Activated CD4-positive, alpha-beta T cell treated with anti-CD3 and anti-CD28 coated beads, Interleukin-2, Interleukin-6, amounts not matched to agents 100 ng/mL and 50 ng/mL, durations not matched to agents 16 hours and 8 hours (primary cell): ENCODE measurements around the gene BOLA2B.
"Not testable (repeated sequence)": the region's sequence is repeated elsewhere in the genome, so short reads cannot be mapped to it uniquely, and the experiment has no call there.

Experiments
- DNase-seq: peaks from one replicate; pipeline ENCODE4 v3.0.0-alpha.2; 2020

Gene BOLA2B

DNA sequence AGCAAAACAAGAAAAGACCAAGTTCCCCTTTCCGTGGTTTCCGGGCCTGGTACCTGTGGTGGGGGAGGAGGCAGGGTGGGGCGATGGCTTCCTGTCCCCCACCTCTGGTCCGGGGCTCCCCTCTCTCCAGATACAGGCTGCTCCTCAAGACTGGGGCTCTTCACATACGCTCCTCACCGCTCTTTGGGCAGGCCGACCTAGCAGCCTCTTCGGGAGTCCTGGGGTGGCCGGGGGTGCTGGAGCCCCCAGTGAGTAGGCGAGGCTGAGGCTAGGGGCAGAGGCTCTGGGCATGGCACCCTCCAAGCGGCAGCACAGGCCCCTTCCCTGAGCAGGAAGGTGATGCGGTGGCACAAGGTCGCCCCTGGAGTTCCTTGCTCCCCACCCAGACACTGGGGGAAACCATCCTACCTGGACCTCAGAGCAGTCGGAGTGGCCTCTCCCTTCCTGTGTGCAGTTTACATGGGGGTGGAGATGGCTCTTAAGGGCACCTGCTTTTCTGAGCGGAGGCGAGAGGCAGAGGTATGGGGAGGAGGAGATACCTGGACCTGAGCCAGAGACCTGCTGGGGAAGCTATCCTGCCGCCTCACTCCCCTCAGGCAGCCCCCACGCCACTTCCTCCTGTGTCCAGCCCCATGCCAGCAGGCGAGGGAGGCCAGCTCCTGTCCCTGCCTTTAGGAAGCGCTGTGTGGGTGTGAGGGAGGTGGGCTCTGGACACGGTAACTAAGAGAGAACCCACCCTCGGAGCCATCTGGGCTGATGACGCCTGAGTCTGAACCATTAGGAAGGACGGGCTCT, 9.2 kb downstream of the BOLA2B start:
- DNase-seq: peak; percentile 89

DNA sequence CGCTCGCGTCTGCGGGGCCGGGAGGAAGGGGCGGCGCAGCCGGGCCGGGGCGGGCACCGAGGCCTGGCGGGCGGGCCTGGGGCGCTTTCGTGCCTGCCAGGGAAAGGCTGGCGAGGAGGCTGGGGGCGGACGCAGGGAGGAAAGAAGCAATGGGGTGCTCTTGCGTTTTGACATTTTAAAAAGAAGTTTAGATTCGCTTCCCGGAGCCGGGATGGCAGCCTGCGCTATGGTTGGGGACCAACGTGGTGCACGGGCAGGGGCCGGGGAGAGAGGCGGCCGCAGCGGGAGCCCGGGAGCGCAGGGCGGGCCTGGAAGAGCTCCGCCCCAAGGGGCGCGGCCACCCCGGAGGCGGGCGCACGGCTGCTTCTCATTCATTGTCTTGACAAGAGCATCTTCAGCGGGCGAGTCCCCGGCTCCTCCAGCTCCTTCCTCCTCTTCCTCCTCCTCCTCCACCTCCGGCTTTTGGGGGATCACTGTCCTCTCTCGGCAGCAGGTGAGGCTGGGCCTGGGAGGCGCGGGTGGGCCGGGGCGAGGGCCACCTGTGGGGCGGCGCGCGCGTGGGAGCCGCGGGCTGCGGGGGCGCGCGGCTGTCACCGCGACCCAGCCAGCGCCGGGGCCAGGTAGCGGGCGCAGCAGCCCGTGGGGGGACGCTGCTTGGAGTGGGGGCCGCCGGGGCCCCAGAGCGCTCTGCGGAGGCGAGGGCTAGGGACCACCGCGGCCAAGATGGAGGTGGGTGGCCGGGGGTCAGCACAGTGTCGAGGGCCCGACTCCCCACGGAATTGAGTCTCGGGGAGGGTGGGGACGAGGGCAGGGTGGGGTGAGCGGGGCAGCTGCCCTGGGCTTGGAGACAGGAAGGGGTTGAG, 10.0 kb downstream of the BOLA2B start, which contains the start of gene CORO1A:
CORO1A (plus strand) TSS at position 370 of the 863 bp plus-strand sequence. CDS start 1,608 bp downstream, outside the sequence.
- DNase-seq: peak; percentile 94

DNA sequence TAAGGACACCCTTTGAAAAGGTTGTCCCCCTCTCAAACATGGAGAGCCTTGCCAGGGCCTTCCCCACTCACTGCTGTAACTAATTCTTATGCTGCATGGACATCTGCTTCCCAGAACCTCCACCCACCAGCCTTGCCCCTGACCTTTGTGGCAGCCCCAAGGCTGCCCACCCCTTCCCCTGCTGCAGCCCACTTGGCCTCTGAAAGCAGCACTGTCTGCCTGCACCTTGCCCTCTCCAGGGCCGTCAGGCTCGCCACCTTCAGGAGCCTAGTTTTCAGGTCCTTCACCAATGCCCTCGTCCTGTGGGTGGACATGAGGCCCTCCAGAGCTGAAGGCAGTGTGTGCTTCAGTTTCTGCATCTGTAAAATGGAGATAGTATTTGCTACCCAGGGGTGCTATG, 12.7 kb downstream of the BOLA2B start:
- no peak for DNase-seq

DNA sequence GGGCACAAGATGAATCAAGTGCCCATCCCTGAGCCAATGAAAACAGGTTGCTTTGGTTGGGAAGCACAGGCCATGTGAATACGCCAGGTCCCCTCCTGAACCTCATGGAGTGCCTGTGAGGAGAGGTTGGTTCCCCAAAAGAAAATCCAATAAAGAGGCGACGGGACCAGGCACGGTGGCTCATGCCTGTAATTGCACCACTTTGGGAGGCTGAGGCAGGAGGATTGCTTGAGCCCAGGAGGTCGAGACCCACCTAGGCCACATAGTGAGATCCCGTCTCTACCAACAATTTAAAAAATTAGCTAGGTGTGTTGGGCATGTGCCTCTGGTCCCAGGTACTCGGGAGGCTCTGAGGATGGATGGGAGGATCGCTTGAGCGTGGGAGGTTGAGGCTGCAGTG, 13.5 kb downstream of the BOLA2B start:
- no peak for DNase-seq

DNA sequence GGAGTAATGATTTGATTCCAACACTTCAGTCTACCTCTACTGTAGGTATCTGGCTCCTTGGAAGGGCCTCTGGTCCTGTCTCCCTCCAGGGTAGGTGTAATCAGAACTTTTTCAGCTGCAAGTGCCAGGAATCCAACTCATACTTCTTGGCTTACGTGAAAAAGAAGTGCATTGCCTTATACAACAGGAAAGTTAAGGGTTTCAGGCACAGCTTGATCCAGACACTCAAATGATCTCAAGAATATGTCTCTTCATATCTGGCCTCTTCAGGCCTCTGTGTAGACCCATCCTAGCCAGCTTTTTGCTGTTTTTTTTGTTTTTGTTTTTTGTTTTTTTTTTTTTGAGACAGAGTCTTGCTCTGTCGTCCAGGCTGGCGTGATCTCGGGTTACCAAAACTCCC, 14.3 kb downstream of the BOLA2B start:
- DNase-seq: no peak

DNA sequence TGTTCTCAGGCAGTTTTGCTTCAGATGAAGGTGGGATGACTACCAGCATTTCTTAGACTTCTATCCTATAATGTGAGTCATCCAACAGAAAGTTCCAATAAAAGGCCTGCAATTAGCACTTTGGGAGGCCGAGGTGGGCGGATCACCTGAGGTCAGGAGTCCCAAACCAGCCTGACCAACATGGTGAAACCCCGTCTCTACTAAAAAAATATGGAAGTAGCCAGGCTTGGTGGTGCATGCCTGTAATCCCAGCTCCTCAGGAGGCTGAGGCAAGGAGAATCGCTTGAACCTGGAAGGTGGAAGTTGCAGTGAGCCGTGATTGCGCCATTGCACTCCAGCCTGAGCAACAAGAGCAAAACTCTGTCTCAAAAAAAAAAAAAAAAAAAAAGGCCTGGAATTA, 16.6 kb downstream of the BOLA2B start:
- not testable (repeated sequence) for DNase-seq

DNA sequence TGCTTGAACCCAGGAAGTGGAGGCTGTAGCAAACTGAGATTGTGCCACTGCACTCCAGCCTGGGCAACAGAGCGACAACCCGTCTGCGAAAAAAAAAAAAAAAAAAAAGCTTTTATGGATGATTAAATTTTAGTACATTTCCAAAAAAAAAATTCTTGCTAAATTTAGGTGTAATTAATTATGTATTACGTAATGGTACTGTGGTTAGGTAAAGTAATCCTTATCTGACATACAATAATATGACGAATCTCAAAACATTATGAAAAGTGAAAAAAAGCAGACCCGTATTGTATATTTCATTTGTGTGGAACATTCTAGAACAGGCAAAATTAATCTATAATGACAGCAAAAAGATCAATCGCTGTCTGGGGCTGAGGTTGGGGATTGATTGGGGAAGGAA, 20.4 kb downstream of the BOLA2B start:
- no peak for DNase-seq

DNA sequence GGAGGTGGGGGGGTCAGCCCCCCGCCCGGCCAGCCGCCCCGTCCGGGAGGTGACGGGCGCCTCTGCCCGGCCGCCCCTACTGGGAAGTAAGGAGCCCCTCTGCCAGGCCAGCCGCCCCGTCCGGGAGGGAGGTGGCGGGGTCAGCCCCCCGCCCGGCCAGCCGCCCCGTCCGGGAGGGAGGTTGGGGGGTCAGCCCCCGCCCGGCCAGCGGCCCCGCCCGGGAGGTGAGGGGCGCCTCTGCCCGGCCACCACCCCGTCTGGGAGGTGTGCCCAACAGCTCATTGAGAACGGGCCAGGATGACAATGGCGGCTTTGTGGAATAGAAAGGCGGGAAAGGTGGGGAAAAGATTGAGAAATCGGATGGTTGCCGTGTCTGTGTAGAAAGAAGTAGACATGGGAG, 23.3 kb downstream of the BOLA2B start:
- DNase-seq: not testable (repeated sequence)

DNA sequence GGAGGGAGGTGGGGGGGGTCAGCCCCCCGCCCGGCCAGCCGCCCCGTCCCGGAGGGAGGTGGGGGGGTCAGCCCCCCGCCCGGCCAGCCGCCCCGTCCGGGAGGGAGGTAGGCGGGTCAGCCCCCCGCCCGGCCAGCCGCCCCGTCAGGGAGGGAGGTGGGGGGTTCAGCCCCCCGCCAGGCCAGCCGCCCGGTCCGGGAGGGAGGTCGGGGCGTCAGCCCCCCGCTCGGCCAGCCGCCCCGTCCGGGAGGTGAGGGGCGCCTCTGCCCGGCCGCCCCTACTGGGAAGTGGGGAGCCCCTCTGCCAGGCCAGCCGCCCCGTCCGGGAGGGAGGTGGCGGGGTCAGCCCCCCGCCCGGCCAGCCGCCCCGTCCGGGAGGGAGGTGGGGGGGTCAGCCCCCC, 24.1 kb downstream of the BOLA2B start:
- DNase-seq: not testable (repeated sequence)

DNA sequence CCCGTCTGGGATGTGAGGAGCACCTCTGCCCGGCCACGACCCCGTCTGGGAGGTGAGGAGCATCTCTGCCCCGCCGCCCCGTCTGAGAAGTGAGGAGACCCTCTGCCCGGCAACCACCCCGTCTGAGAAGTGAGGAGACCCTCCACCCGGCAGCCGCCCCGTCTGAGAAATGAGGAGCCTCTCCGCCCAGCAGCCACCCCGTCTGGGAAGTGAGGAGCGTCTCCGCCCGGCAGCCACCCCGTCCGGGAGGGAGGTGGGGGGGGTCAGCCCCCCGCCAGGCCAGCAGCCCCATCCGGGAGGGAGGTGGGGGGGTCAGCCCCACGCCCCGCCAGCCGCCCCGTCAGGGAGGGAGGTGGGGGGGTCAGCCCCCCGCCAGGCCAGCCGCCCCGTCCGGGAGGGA, 24.7 kb downstream of the BOLA2B start:
- DNase-seq: not testable (repeated sequence)

DNA sequence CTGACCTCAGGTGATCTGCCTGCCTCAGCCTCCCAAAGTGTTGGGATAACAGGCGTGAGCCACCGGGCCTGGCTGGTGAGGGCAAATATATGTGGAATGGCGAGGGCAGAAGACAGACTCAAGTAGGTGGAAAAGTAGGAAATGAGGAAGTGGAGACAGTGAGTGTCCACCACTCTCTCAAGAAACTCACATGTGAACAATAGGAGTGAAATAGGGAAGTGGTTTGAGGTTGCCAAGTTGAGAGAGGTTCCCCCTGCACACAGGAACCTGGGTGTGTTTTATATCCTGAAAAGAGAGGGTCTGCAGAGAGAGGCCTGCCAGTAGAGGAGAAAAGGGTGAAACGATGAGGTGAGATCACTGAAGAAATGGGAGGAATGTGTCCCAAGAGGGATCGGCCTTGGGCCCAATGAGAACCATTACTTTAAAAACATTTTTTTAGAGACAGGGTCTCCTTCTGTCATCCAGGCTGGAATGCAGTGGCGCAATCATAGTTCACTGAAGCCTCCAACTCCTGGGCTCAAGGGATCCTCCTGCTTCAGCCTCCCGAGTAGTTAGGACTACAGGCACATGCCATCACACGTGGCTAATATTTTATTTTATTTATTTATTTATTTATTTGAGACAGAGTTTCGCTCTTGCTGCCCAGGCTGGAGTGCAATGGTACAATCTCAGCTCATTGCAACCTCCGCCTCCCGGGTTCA, 27.1 kb downstream of the BOLA2B start:
- DNase-seq: peak; percentile 8

DNA sequence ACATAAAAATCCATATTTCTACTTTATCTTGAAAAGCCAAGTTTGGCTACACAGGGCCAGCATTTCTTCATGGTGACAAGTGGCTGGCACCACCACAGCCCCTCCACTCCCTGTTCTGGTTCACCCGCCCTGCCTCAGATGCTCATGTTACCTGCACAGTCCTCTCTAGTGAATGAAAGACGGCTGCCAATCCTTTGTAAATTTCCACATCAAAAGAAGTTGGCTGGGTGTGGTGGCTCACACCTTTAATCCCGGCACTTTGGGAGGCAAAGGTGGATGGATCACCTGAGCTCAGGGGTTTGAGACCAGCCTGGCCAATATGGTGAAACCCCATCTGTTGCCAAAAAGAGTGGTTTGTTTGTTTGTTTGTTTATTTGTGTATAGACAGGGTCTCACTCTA, 29.9 kb downstream of the BOLA2B start:
- DNase-seq: no peak

DNA sequence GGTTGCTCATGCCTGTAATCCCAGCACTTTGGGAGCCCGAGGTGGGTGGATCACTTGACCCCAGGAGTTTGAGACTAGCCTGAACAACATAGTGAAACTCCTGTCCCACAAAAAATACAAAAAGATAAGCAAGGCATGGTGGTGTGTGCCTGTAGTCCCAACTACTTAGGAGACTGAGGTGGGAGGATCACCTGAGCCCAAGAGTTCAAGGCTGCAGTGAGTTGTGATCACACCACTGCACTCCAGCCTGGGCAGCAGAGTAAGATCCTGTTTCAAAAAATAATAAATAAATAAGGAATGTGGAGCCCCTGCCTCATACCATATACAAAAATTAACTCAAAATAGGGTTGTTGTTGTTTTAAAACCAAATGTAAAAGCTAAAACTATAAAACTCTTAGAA, 36.3 kb downstream of the BOLA2B start:
- no peak for DNase-seq

DNA sequence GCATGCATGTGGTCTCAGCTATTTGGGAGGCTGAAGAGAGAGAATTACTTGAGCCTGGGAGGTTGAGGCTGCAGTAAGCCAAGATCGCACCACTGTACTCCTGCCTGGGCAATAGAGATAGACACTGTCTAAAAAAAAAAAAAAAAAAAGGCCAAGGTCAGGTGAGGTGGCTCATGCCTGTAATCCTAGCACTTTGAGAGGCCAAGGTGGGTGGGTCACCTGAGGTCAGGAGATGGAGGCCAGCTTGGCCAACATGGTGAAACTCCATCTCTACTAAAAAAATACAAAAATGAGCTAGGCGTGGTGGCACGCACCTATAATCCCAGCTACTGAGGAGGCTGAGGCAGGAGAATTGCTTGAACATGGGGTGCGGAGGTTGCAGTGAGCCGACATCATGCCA, 38.3 kb downstream of the BOLA2B start:
- no peak for DNase-seq

DNA sequence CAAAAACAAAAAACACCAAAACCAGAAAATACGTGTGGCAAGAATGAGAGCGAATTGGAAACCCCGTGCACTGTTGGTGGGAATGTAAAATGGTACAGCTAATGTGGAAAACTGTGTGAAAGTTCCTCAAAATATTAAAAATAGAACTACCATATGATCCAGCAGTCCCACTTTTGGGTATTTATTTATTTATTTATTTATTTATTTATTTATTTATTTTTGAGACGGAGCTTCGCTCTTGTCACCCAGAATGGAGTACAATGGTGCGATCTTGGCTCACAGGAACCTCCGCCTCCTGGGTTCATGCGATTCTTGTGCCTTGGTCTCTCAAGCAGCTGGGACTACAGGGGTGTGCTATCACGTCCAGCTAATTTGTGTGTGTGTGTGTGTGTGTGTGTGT, 40.9 kb downstream of the BOLA2B start:
- no peak for DNase-seq

DNA sequence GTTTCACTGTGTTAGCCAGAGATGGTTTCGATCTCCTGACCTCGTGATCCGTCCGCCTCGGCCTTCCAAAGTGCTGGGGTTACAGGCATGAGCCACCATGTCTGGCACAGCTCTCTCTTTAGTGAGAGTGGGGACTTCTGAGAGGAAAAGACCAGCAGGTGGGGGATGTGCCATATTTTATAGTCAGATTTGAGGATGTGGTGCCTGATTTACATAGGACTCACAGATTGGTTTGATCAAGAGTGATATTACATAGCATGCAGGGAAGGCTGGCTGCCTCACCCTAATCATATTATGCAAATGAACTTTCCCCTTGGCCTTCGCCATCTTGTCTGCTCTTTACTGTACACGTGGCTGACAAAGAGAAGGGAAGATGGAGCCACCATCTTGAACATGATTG, 42.4 kb downstream of the BOLA2B start:
- no peak for DNase-seq

DNA sequence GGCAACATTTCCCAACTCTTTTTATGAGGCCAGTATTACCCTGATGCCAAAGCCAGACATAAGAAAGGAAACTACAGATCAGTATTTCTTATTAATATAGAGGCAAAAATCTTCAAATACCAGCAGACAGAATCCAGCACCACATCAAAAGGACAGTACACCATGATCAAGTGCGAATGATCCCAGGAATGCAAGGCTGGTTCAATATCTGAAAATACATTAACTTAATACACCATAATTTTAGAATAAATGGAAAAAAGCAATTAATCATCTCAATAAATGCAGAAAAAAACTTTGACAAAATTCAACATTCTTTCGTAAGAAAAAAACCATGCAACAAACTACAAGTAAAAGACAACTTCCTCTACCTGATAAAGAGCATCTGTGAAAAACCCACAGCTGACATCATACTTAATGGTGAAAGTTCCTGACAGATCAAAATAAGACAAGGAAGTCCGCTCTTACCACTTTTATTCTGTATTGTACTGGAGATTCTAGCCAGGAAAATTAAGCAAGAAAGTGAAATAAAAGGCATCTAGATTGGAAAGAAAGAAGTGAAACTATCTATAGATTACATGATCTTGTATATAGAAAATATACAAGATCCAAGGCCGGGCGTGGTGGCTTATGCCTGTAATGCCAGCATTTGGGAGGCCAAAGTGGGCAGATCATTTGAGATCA, 44.1 kb downstream of the BOLA2B start:
- DNase-seq: no peak

DNA sequence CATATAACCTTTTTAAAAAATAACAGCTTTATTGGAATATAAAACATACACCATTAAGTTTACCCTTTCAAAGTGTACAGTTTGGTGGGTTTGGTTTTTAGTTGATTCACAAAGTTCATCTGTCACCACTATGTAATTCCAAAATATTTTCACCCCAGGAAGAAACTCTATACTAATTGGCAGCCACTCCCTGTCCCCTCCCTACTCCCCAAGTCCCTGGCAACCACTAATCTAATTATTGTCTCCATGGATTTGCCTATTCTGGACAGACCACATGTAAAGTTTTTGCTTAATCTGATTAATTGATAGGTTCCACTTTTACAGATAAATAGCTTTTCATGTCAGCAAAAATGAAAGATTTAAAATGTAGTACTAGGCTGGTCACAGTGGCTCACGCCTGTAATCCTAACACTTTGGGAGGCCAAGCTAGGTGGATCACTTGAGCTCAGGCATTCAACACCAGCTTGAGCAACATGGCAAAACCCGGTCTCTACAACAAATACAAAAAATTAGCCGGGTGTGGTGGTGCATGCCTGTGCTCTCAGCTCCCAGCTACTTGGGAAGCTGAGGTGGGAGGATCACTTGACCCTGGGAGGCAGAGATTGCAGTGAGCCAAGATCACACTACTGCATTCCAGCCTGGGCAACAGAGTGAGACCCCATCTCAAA, 45.5 kb downstream of the BOLA2B start:
- DNase-seq: no peak

DNA sequence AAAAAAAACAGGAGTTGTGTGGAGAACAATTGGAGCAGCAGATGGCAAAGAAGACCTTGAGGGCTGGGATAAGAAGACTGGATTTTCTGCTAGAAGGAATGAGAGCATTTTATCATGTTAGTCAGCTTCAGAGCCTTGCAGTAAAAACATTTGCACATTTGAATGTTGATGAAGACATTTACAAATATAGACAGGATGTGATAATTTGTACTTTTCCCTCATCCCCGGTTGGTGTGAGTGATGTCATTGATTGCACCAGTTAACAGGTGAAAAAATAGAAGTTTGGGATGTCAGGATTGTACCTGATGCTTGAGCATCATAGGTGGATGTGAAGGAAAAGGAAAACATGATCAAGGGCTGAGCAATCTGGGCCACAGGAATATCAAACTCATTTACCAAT, 47.8 kb downstream of the BOLA2B start:
- no peak for DNase-seq

DNA sequence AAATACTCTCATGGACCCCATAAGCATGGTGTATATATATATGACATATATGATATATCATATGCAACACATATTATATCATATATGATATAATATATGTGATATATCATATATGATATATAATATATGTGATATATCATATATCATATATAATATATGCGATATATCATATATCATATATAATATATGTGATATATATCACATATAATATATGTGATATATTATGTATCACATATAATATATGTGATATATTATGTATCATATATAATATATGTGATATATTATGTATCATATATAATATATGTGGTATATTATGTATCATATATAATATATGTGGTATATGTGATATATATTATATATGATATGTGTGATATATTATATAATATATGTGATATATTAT, 48.5 kb downstream of the BOLA2B start:
- no peak for DNase-seq

DNA sequence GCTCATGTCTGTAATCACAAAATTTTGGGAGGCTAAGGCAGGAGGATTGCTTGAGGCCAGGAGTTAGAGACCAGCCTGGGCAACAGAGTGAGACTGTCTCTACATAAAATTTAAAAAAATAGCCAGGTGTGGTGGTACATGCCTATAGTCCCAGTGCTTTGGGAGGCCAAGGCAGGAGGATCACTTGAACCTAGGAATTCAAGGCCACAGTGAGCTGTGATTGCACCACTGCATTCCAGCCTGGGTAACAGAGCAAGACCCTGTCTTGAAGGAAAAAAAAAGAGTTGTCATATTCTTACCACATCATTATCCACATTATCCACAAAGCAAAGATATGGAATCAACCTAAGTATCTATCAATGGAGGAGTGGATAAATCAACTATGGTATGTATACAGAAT, 49.4 kb downstream of the BOLA2B start:
- DNase-seq: no peak

DNA sequence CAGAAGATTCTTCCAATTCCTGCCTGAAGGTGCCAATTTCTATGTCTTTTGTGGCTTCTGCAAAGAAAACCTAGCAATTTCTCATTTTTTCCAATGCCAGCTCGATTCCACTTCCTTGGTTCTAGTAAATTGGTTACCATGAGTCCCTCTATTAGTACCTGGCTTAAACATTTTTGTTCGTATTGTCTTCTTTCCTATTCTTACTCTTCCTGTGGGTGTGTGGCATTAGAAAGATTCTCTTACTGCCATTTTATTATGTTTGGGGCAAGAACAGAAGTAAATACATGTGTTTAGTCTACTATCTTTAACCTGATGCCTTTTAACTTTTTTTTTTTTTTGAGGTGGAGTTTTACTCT, 50.1 kb downstream of the BOLA2B start:
- DNase-seq: no peak
